ENCODE measurements around the gene SMIM1.

The SMIM1 gene

GRCh38 chr1:3759796-3760195 lies 12.8 kb upstream of the SMIM1 start:
- DNase-seq, result no peak

GRCh38 chr1:3761296-3762010 lies 11.1 kb upstream of the SMIM1 start:
- no peak for DNase-seq

- DNase-seq, result no peak
These were observed 10.2 kb upstream of the SMIM1 start for GRCh38 chr1:3762151-3762872.

- DNase-seq, result no peak
These were observed 9.7 kb upstream of the SMIM1 start for GRCh38 chr1:3762873-3763228.

- DNase-seq, result no peak
These were observed 9.0 kb upstream of the SMIM1 start for GRCh38 chr1:3763351-3764125.

GRCh38 chr1:3767328-3767925 lies 5.1 kb upstream of the SMIM1 start:
- DNase-seq, result no peak

- no peak for DNase-seq
These were observed 3.6 kb upstream of the SMIM1 start for GRCh38 chr1:3768811-3769390.

- DNase-seq, result no peak
These were observed 2.3 kb upstream of the SMIM1 start for GRCh38 chr1:3770047-3770765.

- DNase-seq, result no peak
These were observed 1.2 kb upstream of the SMIM1 start for GRCh38 chr1:3771108-3772026.

GRCh38 chr1:3772027-3772714 lies 378 bp upstream of the SMIM1 start:
- DNase-seq, result peak; percentile 80

GRCh38 chr1:3773572-3774275 lies 1.2 kb downstream of the SMIM1 start:
- DNase-seq, result no peak

- DNase-seq, result no peak
These were observed 1.9 kb downstream of the SMIM1 start for GRCh38 chr1:3774276-3774945.

GRCh38 chr1:3774946-3775489 lies 2.5 kb downstream of the SMIM1 start:
- no peak for DNase-seq

- DNase-seq, result peak; percentile 24
These were observed 3.1 kb downstream of the SMIM1 start for GRCh38 chr1:3775490-3776230.

GRCh38 chr1:3776231-3776961 lies 3.8 kb downstream of the SMIM1 start:
- no peak for DNase-seq

- DNase-seq, result no peak
These were observed 4.6 kb downstream of the SMIM1 start for GRCh38 chr1:3777078-3777547.

All from effector CD4-positive, alpha-beta T cell (primary cell).